GM23338 (cell line): ENCODE measurements around the gene HOMER1. TPM values are rescaled to one million over a fixed set of nuclear protein-coding genes. Genes with fewer than 3 reads are reported as not detected.

Experiments used
- polyA plus RNA-seq: library from polyadenylated mRNA; unstranded; fragments of >200 nt; fragmentation: Nextera tagmentation; extraction: Ambion mirVana; gene quantifications from 2 replicates; pipeline ENCODE4 v1.2.1, GENCODE V29; 2016
- small RNA-seq: library from RNA; depleted of rRNA; stranded (forward); fragments of <200 nt; gene quantifications from one replicate; pipeline ENCODE3, GENCODE V24; 2014; ENCODE audit warnings: low replicate concordance
- total RNA-seq: library from RNA; depleted of rRNA; stranded (reverse); fragments of >200 nt; shearing (Covaris generic); gene quantifications from 2 replicates; pipeline ENCODE4 v1.2.3, GENCODE V29; 2014; rRNA removed
- TF ChIP-seq, protein P1 (sequence below): fragments of 250-450 bp; sonication (Bioruptor Pico); IDR thresholded peaks from 2 replicates; pipeline ENCODE4 v1.5.0; 2020; ENCODE audit warnings: mild to moderate bottlenecking, moderate library complexity

Gene HOMER1
- total and polyA plus RNA-seq, 2 experiments from 2014 or later, result 45.1 to 80.3 TPM

DNA sequence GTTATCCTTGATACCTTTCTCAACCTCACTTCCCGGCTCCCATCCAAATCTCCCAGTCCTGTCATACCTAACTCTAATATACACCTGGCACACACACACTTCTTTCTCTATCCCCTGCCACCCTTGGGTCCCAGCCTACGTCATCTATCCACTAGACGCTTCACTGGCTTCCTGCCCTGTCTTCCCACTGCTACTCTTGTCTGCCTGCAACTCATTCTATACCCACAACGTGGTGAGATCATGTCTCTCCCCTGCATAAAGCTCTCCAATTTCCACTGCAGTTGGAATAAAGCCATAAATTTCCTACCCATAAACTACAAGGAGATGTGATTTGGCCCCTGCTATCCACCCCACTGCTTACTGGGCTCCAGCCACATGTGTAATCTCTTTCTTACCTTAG, 184.5 kb downstream of the HOMER1 start (continued):
- TF ChIP-seq, protein P1, sequence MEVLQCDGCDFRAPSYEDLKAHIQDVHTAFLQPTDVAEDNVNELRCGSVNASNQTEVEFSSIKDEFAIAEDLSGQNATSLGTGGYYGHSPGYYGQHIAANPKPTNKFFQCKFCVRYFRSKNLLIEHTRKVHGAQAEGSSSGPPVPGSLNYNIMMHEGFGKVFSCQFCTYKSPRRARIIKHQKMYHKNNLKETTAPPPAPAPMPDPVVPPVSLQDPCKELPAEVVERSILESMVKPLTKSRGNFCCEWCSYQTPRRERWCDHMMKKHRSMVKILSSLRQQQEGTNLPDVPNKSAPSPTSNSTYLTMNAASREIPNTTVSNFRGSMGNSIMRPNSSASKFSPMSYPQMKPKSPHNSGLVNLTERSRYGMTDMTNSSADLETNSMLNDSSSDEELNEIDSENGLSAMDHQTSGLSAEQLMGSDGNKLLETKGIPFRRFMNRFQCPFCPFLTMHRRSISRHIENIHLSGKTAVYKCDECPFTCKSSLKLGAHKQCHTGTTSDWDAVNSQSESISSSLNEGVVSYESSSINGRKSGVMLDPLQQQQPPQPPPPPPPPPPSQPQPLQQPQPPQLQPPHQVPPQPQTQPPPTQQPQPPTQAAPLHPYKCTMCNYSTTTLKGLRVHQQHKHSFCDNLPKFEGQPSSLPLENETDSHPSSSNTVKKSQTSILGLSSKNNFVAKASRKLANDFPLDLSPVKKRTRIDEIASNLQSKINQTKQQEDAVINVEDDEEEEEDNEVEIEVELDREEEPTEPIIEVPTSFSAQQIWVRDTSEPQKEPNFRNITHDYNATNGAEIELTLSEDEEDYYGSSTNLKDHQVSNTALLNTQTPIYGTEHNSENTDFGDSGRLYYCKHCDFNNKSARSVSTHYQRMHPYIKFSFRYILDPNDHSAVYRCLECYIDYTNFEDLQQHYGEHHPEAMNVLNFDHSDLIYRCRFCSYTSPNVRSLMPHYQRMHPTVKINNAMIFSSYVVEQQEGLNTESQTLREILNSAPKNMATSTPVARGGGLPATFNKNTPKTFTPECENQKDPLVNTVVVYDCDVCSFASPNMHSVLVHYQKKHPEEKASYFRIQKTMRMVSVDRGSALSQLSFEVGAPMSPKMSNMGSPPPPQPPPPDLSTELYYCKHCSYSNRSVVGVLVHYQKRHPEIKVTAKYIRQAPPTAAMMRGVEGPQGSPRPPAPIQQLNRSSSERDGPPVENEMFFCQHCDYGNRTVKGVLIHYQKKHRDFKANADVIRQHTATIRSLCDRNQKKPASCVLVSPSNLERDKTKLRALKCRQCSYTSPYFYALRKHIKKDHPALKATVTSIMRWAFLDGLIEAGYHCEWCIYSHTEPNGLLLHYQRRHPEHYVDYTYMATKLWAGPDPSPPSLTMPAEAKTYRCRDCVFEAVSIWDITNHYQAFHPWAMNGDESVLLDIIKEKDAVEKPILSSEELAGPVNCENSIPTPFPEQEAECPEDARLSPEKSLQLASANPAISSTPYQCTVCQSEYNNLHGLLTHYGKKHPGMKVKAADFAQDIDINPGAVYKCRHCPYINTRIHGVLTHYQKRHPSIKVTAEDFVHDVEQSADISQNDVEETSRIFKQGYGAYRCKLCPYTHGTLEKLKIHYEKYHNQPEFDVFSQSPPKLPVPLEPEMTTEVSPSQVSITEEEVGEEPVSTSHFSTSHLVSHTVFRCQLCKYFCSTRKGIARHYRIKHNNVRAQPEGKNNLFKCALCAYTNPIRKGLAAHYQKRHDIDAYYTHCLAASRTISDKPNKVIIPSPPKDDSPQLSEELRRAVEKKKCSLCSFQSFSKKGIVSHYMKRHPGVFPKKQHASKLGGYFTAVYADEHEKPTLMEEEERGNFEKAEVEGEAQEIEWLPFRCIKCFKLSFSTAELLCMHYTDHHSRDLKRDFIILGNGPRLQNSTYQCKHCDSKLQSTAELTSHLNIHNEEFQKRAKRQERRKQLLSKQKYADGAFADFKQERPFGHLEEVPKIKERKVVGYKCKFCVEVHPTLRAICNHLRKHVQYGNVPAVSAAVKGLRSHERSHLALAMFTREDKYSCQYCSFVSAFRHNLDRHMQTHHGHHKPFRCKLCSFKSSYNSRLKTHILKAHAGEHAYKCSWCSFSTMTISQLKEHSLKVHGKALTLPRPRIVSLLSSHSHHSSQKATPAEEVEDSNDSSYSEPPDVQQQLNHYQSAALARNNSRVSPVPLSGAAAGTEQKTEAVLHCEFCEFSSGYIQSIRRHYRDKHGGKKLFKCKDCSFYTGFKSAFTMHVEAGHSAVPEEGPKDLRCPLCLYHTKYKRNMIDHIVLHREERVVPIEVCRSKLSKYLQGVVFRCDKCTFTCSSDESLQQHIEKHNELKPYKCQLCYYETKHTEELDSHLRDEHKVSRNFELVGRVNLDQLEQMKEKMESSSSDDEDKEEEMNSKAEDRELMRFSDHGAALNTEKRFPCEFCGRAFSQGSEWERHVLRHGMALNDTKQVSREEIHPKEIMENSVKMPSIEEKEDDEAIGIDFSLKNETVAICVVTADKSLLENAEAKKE (CRISPR knock-in tag), result no peak

Small RNAs within 50 kb of the gene (small RNA-seq; reads per million reads assigned to genes)
- gene RF00019, result not detected

Other genes starting within 250 kb of the HOMER1 start
- gene TENT2, start 98.3 kb upstream of the HOMER1 start, total RNA-seq, result 50.5 and 53.8 TPM in 2 replicates
- gene TENT2, start 98.3 kb upstream of the HOMER1 start, polyA plus RNA-seq, result 14.4 and 18.0 TPM in 2 replicates
- 0.49 and 1.2 TPM in 2 replicates for gene CMYA5, start 175.7 kb upstream of the HOMER1 start, total RNA-seq
- 0.42 and 0.45 TPM in 2 replicates for gene CMYA5, start 175.7 kb upstream of the HOMER1 start, polyA plus RNA-seq